HG02981 (cell line): ENCODE data around the gene GRB10.

Experiments used
- ATAC-seq: cut with Tn5 transposase; IDR thresholded peaks from one replicate; pipeline ENCODE4 v1.9.1; 2021; ENCODE audit warnings: mild to moderate bottlenecking, moderate library complexity; ENCODE audit not compliant: unreplicated experiment

The GRB10 gene

DNA sequence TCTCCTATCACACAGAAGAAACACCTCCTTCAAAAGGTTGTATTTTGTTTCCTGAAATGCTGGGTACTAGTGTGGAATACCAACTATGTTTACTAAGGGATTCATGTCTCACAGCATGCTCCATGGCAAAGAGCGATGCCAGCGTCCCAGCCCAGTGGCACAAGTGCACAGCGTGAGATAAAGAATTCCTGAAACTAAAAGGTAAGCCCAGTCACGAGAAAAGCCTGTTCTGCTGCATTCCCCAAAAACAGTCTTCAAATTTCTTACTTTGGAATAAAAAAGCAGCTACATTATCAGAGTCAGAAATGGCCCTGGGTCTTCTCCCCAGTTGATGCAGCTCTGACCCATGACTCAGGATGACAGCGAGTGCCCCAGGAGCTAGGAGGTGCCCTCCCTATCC, 164.4 kb downstream of the GRB10 start:
- no peak for ATAC-seq

DNA sequence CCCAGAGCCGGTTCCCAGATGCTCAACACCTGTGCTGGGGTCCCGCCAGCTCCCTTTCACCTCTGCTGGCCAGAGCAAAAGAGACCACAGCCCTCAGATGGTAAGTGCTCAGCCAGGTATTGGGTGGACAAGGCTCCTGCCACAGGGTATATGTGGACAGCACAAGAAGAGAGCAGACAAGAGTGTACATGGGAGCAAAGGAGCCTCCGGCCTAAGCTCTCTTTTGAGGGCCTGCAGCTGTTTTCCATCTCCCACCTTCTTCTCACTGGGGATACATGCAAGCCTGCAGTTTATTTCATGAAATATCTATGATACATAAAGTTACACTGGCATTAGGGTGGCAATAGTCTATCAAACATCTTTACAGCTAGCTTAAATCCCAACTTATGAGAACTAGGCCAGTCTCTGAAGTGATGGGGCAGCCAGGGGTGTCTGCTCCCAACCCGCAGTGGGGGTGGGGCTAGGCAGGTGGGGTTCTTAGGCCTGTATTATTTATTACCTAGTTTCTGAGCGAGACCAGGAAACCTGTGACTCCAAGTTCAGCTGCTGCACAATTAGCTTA, 167.1 kb downstream of the GRB10 start:
- no peak for ATAC-seq

- ATAC-seq: no peak
These were observed 167.8 kb downstream of the GRB10 start for GRCh38 chr7:50614721-50615518.

DNA sequence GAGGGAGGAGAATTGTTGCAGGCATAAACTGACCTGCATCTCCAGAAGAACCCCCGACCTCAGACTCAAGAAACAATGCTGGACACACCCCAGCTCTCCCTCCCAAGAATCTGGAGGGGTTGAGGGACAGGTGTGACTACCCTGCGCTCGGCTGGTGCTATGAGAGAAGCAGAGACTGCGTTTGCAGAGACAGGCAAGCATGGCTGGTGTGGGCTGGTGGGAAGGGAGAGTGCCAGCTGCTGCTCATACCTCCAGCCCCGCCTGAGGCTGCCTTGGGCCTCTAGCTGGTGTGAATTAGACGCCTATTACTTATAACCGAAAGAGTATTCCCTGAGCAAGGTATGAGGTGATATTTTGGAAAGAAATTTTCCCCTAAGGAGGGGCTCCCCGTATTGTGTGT, 169.2 kb downstream of the GRB10 start:
- ATAC-seq: no peak

- no peak for ATAC-seq
These were observed 170.0 kb downstream of the GRB10 start for GRCh38 chr7:50612704-50613103.

DNA sequence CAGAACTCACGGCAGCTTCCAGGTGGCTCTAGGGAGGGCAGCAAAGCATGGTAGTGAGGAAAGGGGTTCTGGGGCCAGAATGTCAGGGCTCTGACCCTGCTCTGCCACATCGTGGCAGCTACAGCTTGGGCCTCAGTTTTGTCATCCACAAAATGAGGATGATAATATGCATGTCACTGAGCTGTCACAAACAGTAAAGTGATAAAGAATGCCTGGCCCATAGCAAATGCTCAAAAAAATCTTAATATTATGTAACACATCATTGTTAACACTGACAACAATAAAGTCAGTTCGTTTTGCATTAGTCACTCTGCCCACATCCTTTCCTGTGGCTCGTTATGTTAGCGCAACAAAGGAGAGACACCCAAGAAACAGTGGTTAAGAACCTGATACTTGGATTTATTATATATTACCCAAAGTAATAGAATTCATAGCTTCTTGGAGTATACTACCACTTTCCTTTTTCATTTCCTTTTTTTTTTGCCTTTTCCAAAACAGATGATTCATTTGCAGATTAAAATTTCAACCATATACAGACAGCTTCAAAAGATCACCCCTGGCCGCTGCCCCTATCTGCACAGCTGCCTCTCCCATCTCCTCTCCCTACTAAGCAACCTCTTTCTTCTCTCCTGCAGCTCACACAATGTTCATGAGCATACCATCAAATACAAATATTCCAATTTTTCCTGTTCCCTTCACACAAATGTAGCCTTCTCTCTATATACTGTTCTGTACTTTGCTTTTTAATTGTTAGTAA, 172.0 kb downstream of the GRB10 start:
- peak; percentile 70 for ATAC-seq

DNA sequence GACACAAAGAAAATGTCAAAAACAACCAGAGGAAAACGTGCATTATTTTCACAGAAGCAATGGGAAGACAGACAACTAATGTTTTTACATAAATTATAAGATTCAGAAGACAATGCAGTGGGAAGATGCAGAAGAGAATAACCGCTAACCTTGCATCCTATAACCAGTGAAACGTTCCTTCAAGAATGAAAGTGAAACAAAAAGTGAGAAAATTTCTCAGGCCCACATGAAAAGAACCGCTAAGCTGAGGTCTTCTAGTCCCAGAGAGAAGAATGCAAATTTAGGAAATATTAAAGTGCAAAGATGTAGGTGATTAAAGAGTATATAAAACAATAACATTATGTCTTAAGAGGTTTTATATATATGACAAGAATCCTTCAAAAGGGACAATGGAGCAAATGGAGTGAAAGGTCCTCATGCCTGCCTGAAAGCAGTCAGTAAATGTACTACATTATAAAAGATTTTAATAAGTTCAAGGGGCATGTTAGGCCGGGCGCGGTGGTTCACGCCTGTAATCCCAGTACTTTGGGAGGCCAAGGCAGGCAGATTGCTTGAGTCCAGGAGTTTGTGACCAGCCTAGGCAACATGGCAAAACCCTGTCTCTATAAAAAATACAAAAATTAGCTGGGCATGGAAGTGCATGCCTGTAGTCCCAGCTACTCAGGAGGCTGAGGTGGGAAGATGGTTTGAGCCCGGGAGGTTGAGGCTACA, 174.3 kb downstream of the GRB10 start:
- no peak for ATAC-seq

GRCh38 chr7:50607524-50608125, 175.1 kb downstream of the GRB10 start:
- ATAC-seq: no peak

- ATAC-seq: no peak
These were observed 177.6 kb downstream of the GRB10 start for GRCh38 chr7:50605059-50605458.

DNA sequence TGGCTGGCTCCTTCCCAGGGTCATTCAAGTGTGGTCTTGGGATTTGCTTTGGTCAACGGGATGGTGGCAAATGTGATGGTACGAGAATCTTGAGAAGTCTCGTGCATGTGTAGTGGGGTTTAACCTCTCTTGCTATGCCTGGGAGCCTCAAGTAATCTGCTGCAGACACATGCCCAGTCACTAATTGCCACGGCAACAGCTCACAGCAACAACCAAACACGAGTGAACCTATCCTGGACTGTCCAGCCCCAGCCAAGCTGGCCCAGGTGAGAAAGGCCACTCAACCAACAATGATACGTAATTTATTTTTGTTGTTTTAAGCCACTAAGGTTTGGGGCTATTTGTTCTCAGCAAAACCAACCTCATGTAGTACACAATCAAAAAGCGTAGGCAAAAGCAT, 179.4 kb downstream of the GRB10 start:
- no peak for ATAC-seq

DNA sequence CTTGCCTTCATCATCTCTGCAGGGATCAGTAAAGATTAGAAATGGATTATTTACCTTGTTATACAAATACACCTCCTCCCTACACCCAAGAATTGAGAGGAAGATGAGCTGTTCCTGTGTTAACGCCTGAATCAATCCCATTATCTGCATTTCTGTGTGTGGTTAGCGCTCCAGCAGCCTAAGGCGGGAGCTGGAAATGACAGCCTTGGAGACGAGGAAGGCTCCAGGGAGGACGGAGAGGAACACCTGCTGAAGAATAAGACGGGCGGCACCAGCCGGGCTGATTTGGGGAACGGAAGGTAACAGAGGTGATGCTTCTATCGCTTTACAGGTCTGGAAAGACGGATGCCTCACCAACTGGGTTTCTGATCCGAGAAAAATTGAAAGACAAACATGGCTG, 183.3 kb downstream of the GRB10 start:
- ATAC-seq: no peak

DNA sequence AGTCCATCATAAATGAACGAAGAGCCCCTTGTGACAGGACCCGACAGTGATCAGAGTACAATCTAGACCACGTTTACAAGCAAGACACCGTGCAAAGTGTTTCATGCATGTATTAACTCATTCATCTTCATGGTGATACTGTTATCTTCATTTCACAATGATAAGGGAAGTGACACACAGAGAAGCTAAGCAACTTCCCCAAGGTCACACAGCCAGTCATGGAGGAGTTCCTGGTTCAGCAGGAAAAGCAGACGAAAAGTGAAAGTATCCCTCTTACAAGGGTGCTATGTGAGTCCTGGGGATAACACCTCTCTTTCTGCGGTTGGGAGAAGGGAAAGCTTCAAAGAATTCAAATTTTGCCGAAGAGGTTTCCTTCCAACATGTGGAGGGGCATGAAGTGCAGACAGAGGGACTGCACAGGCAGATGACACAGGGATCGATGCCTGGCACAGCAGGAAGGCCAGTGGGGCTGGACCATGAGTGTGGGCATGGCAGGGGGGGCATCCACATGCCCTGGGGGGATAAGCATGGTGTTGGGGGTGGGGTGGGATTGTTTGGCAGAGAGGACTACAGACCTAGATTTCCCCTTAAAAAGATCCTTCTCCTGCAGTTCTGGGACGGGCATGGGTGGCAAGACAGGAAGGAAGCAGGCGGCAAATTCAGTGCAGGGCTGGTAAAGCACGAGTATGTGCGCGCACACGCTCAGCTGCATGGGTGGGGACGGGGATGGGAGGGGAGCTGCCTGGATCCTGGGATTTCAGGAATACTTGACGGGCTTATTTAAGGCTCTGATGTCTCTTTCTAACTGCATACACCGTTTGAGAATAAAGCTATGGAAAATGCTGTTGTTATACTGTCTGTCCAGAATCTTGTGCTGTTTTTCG, 184.0 kb downstream of the GRB10 start:
- no peak for ATAC-seq

DNA sequence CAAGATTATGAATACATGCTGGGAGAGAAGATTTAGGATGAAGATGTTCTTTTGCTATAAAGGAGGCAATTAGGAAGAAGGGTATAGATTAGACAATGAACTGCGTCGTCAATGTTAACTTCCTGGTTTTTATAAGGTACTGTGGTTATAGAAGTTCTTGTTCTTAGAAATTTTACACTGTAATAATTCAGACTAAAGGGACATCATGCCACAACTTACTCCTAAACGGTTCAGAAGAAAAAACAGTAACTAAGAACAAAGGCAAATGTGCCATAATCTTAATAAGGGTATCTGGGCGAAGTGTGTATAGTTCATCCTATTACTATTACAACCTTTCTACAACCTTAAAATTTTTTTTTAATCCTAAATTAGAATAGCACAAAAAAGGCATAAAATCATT, 186.2 kb downstream of the GRB10 start:
- ATAC-seq: no peak

DNA sequence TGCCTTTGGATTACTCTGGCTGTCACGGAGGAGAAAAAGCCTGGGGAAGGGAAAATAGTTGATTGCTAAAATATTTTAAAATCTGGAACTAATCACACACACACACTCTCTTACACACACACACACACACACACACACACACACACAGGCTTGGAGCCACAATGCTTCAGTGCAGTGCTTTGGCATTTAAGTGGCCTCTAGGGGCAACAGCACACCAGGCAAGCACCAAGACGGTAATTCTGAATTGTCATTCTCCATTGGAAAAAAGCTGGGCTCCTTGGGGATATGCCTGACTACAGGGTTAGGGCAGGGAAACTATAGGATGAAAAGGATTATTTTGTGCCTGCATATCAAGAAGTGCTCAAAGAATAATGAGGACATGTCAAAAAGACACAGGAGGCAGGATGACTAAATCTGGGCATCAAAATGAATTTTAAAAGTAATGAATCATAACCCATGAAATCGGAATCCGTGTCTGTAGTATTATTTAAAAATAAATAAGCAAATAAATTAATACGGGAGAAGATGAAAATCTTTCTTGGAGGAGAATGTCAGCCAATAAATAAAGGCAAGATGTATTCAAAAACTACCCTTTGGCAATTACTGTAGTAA, 187.1 kb downstream of the GRB10 start:
- peak; percentile 27 for ATAC-seq

DNA sequence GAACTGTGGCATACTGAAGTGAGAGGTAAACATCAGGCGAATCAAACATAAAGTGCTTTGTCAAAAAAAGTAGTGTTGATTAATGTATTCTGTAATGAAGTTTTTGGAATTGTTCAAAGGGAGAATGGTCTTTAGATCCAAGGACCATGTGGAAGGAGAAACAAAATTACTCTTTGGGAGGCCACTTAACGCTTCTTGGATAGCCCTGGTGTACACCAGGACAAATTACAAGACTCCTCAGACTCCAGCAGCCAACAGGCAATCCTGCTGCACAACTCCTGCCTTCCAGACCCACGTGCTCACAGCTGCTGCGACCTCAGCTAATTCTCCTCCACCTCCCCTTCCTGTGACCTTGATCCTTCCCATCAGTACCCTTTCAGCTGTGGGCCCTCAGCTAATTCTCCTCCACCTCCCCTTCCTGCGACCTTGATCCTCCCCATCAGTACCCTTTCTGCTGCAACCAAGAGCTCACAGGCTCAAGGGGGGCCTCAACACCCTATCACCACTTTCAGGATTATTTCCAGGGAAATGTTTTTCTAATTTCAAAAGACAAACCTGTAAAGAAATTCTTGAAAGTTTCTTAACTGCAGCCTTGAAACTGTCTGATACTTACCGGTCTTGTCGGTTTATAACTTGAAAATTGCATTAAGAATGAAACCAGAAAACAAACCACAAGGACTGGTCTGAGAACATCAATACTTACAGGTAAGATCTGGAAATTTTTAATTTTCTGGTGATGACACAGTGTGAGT, 187.8 kb downstream of the GRB10 start:
- peak; percentile 44 for ATAC-seq

DNA sequence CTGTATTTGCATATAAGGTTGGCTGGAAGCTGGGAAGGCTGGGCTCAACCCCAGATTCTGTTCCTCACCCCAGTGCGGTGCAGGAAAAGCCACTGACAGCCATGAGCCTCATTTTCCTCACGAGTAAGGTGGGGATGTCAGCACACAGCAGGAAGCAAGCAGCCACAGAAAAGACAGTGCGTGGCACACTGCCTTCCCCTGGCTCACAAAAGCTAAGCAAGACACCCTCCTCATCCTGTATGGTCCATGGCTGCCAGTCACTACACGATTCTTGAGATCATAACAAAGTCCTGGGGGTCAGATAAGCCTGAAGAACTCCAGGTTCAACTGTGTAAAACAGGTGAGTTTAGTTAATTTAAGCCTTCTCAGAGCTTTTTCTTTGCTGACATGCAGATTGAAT, 188.6 kb downstream of the GRB10 start:
- ATAC-seq: no peak

DNA sequence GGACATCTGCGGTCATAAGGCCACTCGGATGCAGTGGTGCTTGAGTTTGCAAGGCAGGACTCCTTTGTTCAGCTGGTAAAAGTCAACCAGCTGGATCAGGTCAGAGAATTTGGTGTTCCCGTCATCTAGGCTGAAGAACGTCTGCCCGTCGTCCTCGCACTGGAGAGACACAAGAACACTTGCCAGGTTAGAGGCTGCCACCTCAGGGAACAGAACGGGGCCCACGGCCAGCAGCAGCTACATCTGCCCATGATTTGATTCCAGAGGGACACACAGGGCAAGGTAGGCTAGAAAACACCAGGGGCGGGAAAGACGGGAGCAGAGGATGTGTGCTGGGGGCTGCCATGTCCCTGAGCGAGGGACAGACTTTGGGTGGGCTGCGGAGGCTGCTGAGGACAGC, 189.8 kb downstream of the GRB10 start:
- ATAC-seq: no peak

DNA sequence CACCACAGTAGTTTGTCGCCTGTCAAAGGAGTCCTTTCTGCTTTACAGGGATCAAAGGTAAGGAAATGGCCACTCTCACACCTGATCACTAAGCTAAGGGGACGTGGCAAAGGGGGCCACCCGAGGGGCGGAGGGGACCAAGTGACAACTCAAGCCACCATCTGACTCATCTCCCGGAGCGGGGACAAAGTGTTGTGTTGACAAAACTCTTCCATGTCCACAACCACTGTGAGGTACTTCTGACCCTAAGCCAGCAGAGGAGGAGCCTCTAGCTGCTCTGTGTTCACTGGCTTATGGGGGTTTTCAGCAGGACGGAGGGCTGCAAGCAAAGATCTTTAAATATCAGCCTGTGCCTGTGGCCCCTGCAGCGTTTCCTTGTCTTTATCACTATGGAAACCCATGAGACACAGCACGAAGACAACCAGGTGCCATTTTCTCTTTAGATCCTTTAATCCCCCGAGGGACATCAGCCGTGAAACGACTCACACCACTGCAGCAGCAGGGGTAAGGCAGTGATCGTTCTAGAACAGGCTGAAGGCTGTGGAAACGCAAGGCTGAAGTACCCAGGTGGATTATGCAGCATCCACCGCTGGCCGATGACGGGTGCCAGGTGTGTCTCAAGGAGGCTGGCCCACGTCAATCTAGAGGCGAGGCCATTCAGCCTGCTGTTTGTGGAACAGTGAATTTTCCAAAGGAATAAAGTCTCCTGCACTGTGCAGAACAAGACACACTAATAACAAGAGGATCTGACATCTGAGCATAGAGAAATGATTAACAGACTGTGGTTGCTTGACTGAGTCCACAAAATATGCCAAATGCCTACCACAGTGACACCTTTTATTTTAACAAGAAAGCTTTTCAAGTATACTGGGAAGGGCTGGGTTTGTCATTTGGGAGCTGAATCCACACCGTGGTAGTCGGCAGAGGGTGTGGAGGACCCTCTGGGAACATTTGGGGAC, 190.9 kb downstream of the GRB10 start:
- ATAC-seq: peak; percentile 55
